Transverse colon (tissue), 4 donors: Measurements from ENCODE around the gene DAB2IP. TPM values are rescaled to one million over a fixed set of nuclear protein-coding genes. Genes with fewer than 3 reads are reported as not detected.
A peak's percentile ranks its signal among the peaks of the same experiment; 100 is the strongest.

Experiments
- DNase-seq: peaks from one replicate; pipeline ENCODE4 v3.0.0-alpha.2; 2019
- H3K27ac ChIP-seq, 4 donors: fragments of 200-600 bp; sonication (generic); 2 replicates each; pipeline ENCODE4 v1.5.1; 2016 to 2018; ENCODE audit warnings: inconsistent platforms in 4 of 4
- H3K27me3 ChIP-seq: fragments of 200-600 bp; sonication (generic); 2 replicates; pipeline ENCODE4 v1.5.1; 2017; ENCODE audit warnings: inconsistent platforms
- H3K36me3 ChIP-seq, 4 donors: fragments of 200-600 bp; sonication (generic); 2 replicates each; pipeline ENCODE4 v1.5.1; 2017 to 2019; ENCODE audit warnings: inconsistent platforms in 4 of 4
- H3K4me1 ChIP-seq, 4 donors: fragments of 200-600 bp; sonication (generic); 2 replicates each; pipeline ENCODE4 v1.5.1; 2017 to 2020; ENCODE audit warnings: inconsistent platforms in 4 of 4
- H3K4me3 ChIP-seq, 4 donors: fragments of 200-600 bp; sonication (generic); 1 replicate in 1 of 4; 2 replicates in 3 of 4; pipeline versions ENCODE4 v1.5.1 to v1.6.1; 2017 to 2019; ENCODE audit warnings: inconsistent platforms in 4 of 4
- H3K9me3 ChIP-seq, 2 donors: fragments of 200-600 bp; sonication (generic); 2 replicates each; pipeline ENCODE4 v1.5.1; 2017 to 2019; ENCODE audit warnings: inconsistent platforms in 2 of 2
- EP300 ChIP-seq: sonication (generic); formaldehyde crosslinking; IDR thresholded peaks from one replicate; pipeline ENCODE4 v1.6.1; 2017; ENCODE audit warnings: antibody characterized with exemption, low read depth
- POLR2A ChIP-seq: fragments of 450-650 bp; IDR thresholded peaks from one replicate; pipeline ENCODE4 v1.6.1; 2016; ENCODE audit warnings: antibody characterized with exemption, mild to moderate bottlenecking, moderate library complexity
- POLR2AphosphoS5 ChIP-seq, 3 donors: sonication (generic); formaldehyde crosslinking; IDR thresholded peaks; one replicate each; pipeline ENCODE4 v1.6.1; 2016; ENCODE audit warnings: antibody characterized with exemption in 3 of 3
- WGBS, 2 donors: methylation state at CpG; one replicate each; pipeline ENCODE4 v1.1.5; 2018; ENCODE audit warnings: low coverage in 1 of 2; 5-methylcytosine and 5-hydroxymethylcytosine counted together
- in situ Hi-C, 4 donors: fragments of 200-750 bp; cut with MboI; loops; one replicate each; pipeline versions ENCODE4 v1.15.0 to v1.15.1; 2017; ENCODE audit warnings: low sequenced_read_pairs in 3 of 4, low pct_ligation_motif_present in 1 of 4, low pct_unique_long_range_greater_than_20kb in 1 of 4
- intact Hi-C: fragments of 100-400 bp; cut with DNase I; formaldehyde crosslinking; loops from one replicate; pipeline ENCODE4 v1.15.1; 2023; ENCODE audit warnings: low total_unique reads
- total RNA-seq, 4 donors: library from RNA; depleted of rRNA; stranded (reverse); fragments of >200 nt; gene quantifications; one replicate each; pipeline ENCODE4 v1.1.0, GENCODE V29; 2016
- TF ChIP-seq, protein P1 (sequence below), 5 experiments: fragments of 200-600 bp in 3 of 5; fragments of 450-650 bp in 2 of 5; sonication (generic) in 3 of 5; IDR thresholded peaks; 1 replicate in 2 of 5; 2 replicates in 3 of 5; pipeline ENCODE4 v1.5.1; 2016 to 2017; ENCODE audit warnings: antibody characterized with exemption in 5 of 5, inconsistent platforms in 3 of 5, mild to moderate bottlenecking in 2 of 5, moderate library complexity in 1 of 5

The DAB2IP gene
- total RNA-seq, 4 donors from 2014 or later: 84.2 to 159 (median 90.7) TPM

DNA sequence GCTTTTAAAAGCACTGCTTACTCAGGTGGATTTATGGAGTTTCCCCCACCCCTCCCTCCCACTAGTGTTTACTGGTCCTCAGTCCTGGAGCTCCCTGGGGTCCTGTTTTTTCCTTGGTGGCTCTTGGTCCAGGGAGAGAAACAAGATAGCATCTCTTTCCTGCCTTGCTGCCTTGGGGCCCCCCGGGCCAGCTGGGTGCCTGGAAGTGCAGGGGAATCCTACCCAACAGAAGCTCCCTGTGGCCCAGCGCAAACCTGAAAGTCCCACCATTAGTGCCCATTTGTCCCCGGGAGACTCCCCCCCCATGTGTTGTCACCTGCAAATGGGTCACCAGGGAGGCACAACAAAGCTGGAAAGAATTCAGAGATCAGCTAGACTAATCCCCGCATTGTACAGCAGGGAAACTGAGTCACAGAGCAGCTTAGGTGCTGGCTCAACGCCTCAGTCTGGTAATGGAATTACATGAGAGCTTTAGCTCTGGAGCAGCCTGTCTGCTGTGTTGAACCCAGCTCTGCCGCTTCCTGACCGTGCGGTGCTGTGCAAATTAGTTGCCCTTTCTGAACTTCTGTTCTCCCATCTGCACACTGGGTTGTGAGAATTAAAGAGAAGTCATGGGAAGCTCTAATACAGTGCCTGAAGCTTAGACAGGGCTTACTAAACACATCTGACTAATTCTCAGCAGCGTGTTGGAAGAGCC is 38.2 kb downstream of the DAB2IP start:
- no peak for DNase-seq
- WGBS, 2 donors: 77 to 87% methylated on average over 2 to 9 of the region's 9 CpGs
- H3K36me3 ChIP-seq: no peaks in the 10 kb centered on the region
- H3K27me3 ChIP-seq: no peaks in the 10 kb centered on the region
- H3K9me3 ChIP-seq: no peaks in the 10 kb centered on the region
- intact Hi-C loops: loop anchor here (5.0 kb wide), 2 partner anchors 142 to 303 kb away; no protein-coding TSS in a partner anchor
- peak overlapping the region in 2 of 4 donors; percentile 11 to 51 for H3K27ac ChIP-seq
- H3K4me3 ChIP-seq: no peak overlapping the region
- TF ChIP-seq POLR2A (no peak), EP300 (no peak), POLR2AphosphoS5 (IDR thresholded peaks at IDR 0.05) (no peak)
- TF ChIP-seq, protein P1, sequence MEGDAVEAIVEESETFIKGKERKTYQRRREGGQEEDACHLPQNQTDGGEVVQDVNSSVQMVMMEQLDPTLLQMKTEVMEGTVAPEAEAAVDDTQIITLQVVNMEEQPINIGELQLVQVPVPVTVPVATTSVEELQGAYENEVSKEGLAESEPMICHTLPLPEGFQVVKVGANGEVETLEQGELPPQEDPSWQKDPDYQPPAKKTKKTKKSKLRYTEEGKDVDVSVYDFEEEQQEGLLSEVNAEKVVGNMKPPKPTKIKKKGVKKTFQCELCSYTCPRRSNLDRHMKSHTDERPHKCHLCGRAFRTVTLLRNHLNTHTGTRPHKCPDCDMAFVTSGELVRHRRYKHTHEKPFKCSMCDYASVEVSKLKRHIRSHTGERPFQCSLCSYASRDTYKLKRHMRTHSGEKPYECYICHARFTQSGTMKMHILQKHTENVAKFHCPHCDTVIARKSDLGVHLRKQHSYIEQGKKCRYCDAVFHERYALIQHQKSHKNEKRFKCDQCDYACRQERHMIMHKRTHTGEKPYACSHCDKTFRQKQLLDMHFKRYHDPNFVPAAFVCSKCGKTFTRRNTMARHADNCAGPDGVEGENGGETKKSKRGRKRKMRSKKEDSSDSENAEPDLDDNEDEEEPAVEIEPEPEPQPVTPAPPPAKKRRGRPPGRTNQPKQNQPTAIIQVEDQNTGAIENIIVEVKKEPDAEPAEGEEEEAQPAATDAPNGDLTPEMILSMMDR (IDR thresholded peaks at IDR 0.05): no peak
- in situ Hi-C loops: loop anchor here (5.0 to 25.0 kb wide), 5 partner anchors 135 to 305 kb away; no protein-coding TSS in a partner anchor
- H3K4me1 ChIP-seq: peaks cover 2 to 38% (median 26%) of the 10 kb centered on the region in 4 donors

DNA sequence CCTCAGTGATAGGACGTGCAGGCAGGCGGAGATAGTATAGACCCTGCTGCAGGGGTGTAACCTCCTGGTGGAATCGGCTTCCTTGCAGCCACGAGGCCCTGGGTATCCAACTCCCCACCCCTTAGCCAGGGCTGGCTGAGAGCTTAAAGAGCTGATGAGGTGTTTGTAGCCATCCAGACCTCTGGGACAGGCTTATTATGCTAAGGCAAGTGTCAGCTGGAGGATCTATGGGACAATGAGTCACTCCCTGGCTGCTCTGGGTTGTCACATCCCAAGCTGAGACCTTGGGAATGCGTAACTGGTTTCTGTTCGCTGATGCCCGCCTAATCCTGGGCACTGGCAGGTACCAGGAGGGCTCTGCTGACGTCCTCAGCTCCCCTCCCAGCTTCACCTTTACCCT is 38.9 kb downstream of the DAB2IP start:
- Histone ChIP-seq H3K27me3 (no peaks in the 10 kb centered on the region), H3K27ac (peak overlapping the region in 1 of 4 donors; percentile 51), H3K4me3 (no peak overlapping the region), H3K4me1 (peaks cover 2 to 38% (median 26%) of the 10 kb centered on the region in 4 donors), H3K9me3 (no peaks in the 10 kb centered on the region), H3K36me3 (no peaks in the 10 kb centered on the region)
- intact Hi-C loops (loop anchor here (5.0 kb wide), 1 partner anchor 143 kb away; no protein-coding TSS in a partner anchor), in situ Hi-C loops (loop anchor here in 1 of 4 donors (25.0 kb wide), 1 partner anchor 297 kb away; no protein-coding TSS in a partner anchor)
- WGBS, 2 donors: 80 to 90% methylated on average over 2 to 8 of the region's 8 CpGs
- no peak for DNase-seq
- TF ChIP-seq EP300 (no peak), POLR2A (no peak), POLR2AphosphoS5 (IDR thresholded peaks at IDR 0.05) (no peak)
- TF ChIP-seq, protein P1 (IDR thresholded peaks at IDR 0.05): no peak

DNA sequence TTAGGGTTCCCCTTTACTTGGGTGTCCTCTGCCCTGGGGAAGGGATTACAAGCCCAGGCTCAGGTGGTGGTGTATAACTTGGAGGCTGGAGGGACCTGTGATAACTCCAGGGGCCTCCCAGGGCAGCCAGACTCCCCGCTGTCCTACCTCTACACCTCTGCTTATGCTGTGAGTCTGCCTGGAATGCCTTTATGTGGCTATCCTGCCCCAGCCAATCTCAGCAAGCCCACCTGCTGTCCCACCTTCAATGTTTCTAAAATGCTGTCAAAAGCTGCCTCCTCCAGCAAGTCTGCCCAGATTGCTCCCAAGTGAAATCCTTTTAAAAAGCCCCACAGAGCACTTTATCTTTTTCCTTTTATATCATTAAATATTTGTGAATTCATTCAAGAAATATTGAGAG is 39.3 kb downstream of the DAB2IP start:
- Histone ChIP-seq H3K27ac (peak overlapping the region in 3 of 4 donors; percentile 41 to 61 (median 51)), H3K4me3 (no peak overlapping the region), H3K27me3 (no peaks in the 10 kb centered on the region), H3K4me1 (peaks cover 2 to 38% (median 26%) of the 10 kb centered on the region in 4 donors), H3K36me3 (no peaks in the 10 kb centered on the region), H3K9me3 (no peaks in the 10 kb centered on the region)
- in situ Hi-C loops (loop anchor here in 1 of 4 donors (25.0 kb wide), 1 partner anchor 297 kb away; no protein-coding TSS in a partner anchor), intact Hi-C loops (loop anchor here (5.0 kb wide), 1 partner anchor 143 kb away; no protein-coding TSS in a partner anchor)
- no peak for TF ChIP-seq POLR2AphosphoS5 (IDR thresholded peaks at IDR 0.05)
- TF ChIP-seq, protein P1 (IDR thresholded peaks at IDR 0.05): no peak
- TF ChIP-seq POLR2A: no peak
- TF ChIP-seq EP300: no peak
- 75 to 100% methylated on average over 1 of the region's 1 CpG for WGBS, 2 donors
- DNase-seq: no peak

DNA sequence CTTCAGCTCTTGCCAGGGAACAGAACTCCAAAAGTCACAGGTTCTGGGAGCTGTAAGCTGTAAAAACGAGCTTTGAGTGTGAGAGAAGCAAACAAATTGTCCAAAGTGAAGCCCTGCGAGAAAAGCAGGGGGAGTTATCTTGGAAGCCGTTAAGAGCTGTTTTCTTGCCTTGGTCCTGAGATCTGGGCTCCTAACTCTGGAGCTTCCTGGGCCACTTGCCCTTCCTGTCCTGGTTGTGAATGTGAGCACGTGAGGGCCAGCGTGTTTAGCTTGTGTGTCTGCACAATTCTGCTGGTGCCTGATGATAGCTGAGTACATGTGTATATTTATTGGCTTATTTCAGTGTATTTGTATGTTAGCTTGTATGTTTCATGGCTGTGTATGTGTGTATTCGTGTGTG is 40.5 kb downstream of the DAB2IP start:
- in situ Hi-C loops: loop anchor here in 1 of 4 donors (25.0 kb wide), 1 partner anchor 295 kb away; no protein-coding TSS in a partner anchor
- Histone ChIP-seq H3K4me1 (peaks cover 2 to 38% (median 26%) of the 10 kb centered on the region in 4 donors), H3K4me3 (no peak overlapping the region), H3K27me3 (no peaks in the 10 kb centered on the region), H3K36me3 (no peaks in the 10 kb centered on the region), H3K9me3 (no peaks in the 10 kb centered on the region), H3K27ac (peak overlapping the region; percentile 41 to 61 (median 51))
- intact Hi-C loops: loop anchor here (5.0 kb wide), 1 partner anchor 145 kb away; no protein-coding TSS in a partner anchor
- DNase-seq: no peak
- WGBS, 2 donors: 43 to 90% methylated on average over 1 to 6 of the region's 6 CpGs
- TF ChIP-seq EP300: no peak
- TF ChIP-seq, protein P1 (IDR thresholded peaks at IDR 0.05): no peak
- TF ChIP-seq POLR2AphosphoS5 (IDR thresholded peaks at IDR 0.05): no peak
- TF ChIP-seq POLR2A: no peak
